AG09319 (cell line): ENCODE measurements around the gene GUCY2C.

Experiments used
- DNase-seq: peaks from one replicate; pipeline ENCODE4 v3.0.0-alpha.2; 2010; ENCODE audit warnings: low read depth; ENCODE audit errors: extremely low read depth
- CTCF ChIP-seq: IDR thresholded peaks from 2 replicates; pipeline ENCODE4 v1.5.1; 2011; ENCODE audit warnings: low read depth, mild to moderate bottlenecking, inconsistent platforms, low read length, moderate library complexity

Gene GUCY2C

GRCh38 chr12:14589169-14590004 lies 107.0 kb downstream of the GUCY2C start:
- DNase-seq = no peak
- no peak for TF ChIP-seq CTCF

- no peak for TF ChIP-seq CTCF
- no peak for DNase-seq
Measured at GRCh38 chr12:14588571-14588970, 107.8 kb downstream of the GUCY2C start.

- no peak for DNase-seq
- TF ChIP-seq CTCF = no peak
Measured at GRCh38 chr12:14578646-14579045, 117.8 kb downstream of the GUCY2C start.

GRCh38 chr12:14577344-14577743 lies 119.1 kb downstream of the GUCY2C start:
- no peak for DNase-seq
- no peak for TF ChIP-seq CTCF

- TF ChIP-seq CTCF = no peak
Measured at GRCh38 chr12:14576896-14577295, 119.5 kb downstream of the GUCY2C start.

GRCh38 chr12:14575585-14575984 lies 120.8 kb downstream of the GUCY2C start:
- no peak for TF ChIP-seq CTCF
- DNase-seq = no peak

More at GRCh38 chr12:14576896-14577295, 119.5 kb downstream of the GUCY2C start:
- DNase-seq = no peak

- no peak for TF ChIP-seq CTCF
Measured at GRCh38 chr12:14573118-14573517, 123.3 kb downstream of the GUCY2C start.

More at GRCh38 chr12:14573118-14573517, 123.3 kb downstream of the GUCY2C start:
- DNase-seq = no peak
